SK-N-MC (cell line): ENCODE results near the gene LRRC75A.

Source experiments
- EZH2 ChIP-seq: fragments of 200-600 bp; sonication (generic); IDR thresholded peaks from one replicate; pipeline ENCODE4 v1.6.1; 2017; ENCODE audit warnings: antibody characterized with exemption
- FOXP2 ChIP-seq: optimal IDR thresholded peaks from 2 replicates; pipeline ENCODE3; 2011; ENCODE audit warnings: mild to moderate bottlenecking, moderate library complexity; ENCODE audit not compliant: insufficient read depth; ENCODE audit errors: extremely low read length, control extremely low read depth
- POLR2AphosphoS5 ChIP-seq: IDR thresholded peaks from 2 replicates; pipeline ENCODE4 v1.6.1; 2012; ENCODE audit warnings: mild to moderate bottlenecking, low read depth, low read length, borderline replicate concordance

GRCh38 chr17:16430650-16431049 lies 61.3 kb downstream of the LRRC75A start:
- no peak for TF ChIP-seq EZH2
- no peak for TF ChIP-seq POLR2AphosphoS5
- no peak for TF ChIP-seq FOXP2
